Measurements from ENCODE around the gene OR10P1. TPM values are rescaled to one million over a fixed set of nuclear protein-coding genes. Genes with fewer than 3 reads are reported as not detected.

The OR10P1 gene
- total RNA-seq, 2 donors from 2014 or later: not detected

DNA sequence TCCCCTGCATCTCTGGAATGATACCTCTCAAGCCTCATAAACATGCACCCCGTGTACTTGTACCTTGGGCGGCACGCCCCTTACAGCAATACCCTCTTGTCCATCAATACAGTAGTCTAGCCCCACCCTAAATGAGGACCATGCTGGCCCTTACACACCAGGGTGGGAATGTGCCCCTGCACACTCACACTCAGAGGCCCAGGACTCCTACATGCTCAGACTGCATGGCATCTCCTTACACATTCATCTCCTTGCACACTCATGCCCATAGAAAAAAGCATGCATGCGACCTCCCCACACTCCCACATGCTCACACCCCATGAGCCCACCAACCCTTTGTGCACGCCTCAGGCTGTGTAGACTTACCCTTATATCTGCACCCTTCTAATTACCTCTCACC lies 49.0 kb downstream of the OR10P1 start:
- Histone ChIP-seq H3K4me1 (replicated peaks) (no peaks in the 10 kb centered on the region), H3K27ac (no peak overlapping the region), H3K4me3 (no peak overlapping the region), H3K36me3 (no peaks in the 10 kb centered on the region), H3K27me3 (replicated peaks; ENCODE audit: insufficient read depth) (peaks cover 2% of the 10 kb centered on the region), H3K9me3 (no peaks in the 10 kb centered on the region)
- TF ChIP-seq POLR2A (IDR thresholded peaks at IDR 0.05): no peak
- TF ChIP-seq, protein P1, sequence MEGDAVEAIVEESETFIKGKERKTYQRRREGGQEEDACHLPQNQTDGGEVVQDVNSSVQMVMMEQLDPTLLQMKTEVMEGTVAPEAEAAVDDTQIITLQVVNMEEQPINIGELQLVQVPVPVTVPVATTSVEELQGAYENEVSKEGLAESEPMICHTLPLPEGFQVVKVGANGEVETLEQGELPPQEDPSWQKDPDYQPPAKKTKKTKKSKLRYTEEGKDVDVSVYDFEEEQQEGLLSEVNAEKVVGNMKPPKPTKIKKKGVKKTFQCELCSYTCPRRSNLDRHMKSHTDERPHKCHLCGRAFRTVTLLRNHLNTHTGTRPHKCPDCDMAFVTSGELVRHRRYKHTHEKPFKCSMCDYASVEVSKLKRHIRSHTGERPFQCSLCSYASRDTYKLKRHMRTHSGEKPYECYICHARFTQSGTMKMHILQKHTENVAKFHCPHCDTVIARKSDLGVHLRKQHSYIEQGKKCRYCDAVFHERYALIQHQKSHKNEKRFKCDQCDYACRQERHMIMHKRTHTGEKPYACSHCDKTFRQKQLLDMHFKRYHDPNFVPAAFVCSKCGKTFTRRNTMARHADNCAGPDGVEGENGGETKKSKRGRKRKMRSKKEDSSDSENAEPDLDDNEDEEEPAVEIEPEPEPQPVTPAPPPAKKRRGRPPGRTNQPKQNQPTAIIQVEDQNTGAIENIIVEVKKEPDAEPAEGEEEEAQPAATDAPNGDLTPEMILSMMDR (IDR thresholded peaks at IDR 0.05): no peak
- no peak for TF ChIP-seq POLR2AphosphoS5 (IDR thresholded peaks at IDR 0.05)
- intact Hi-C loops (cut with DNase I): no loop called here
- WGBS: 95% methylated on average over 5 of the region's 5 CpGs
- DNase-seq (ENCODE audit: low spot score): no peak

DNA sequence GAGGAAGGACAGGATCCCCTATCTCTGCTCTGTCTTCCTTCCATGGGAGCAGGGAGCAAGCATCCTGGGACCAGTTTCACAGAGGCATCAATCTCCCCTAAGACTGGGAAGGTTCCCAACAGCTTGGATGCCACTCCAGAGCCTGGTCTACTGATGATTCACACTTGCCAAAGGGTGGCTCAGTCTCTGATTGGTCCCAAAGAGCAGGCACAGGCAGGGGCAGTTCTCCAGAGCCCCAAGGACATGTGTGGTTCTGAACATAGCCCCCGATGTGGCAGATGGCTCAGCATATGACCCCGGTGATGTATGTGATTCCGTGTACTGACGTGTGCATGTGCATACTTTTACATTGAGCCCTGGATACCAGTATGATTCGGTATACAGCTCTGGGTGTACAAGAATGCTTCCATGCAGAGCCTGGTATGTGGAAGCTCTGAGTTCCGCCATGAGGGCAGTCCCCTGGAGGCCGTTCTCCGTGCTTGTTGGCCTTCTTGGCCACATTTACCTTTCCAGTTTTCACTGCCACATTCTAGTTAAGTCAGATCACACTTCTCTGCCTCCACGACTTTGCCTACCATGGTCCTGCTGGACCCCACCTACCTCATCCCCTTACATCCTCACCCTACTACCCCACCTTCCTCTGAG lies 49.8 kb downstream of the OR10P1 start:
- TF ChIP-seq POLR2AphosphoS5 (IDR thresholded peaks at IDR 0.05) (no peak), POLR2A (IDR thresholded peaks at IDR 0.05) (no peak)
- TF ChIP-seq, protein P1 (IDR thresholded peaks at IDR 0.05): no peak
- Histone ChIP-seq H3K27ac (no peak overlapping the region), H3K4me3 (no peak overlapping the region), H3K27me3 (replicated peaks; ENCODE audit: insufficient read depth) (peaks cover 2% of the 10 kb centered on the region), H3K9me3 (no peaks in the 10 kb centered on the region), H3K36me3 (no peaks in the 10 kb centered on the region), H3K4me1 (replicated peaks) (no peaks in the 10 kb centered on the region)
- 92% methylated on average over 9 of the region's 9 CpGs for WGBS
- no peak for DNase-seq (ENCODE audit: low spot score)
- intact Hi-C loops (cut with DNase I): no loop called here

Small RNA genes lying within 50 kb of the gene (small RNA-seq; reads per million reads assigned to genes)
- gene AC009779.5: 0 reads per million in 2 donors

Other genes with a start within 250 kb of the OR10P1 start
- gene OR6C65, start 236.4 kb upstream of the OR10P1 start, total RNA-seq: not detected
- not detected for gene OR6C76, start 210.6 kb upstream of the OR10P1 start, total RNA-seq
- gene OR6C2, start 192.8 kb upstream of the OR10P1 start, total RNA-seq: not detected
- gene OR6C70, start 166.8 kb upstream of the OR10P1 start, total RNA-seq: not detected
- not detected for gene OR6C68, start 144.5 kb upstream of the OR10P1 start, total RNA-seq
- not detected for gene OR6C4, start 87.3 kb upstream of the OR10P1 start, total RNA-seq
- not detected for gene OR2AP1, start 64.4 kb upstream of the OR10P1 start, total RNA-seq
- gene ITGA7, start 71.0 kb downstream of the OR10P1 start, total RNA-seq: 10 to 100 TPM; 17.4 to 37.0 TPM
- 100 to 1,000 TPM; 151 to 240 TPM for gene BLOC1S1, start 79.2 kb downstream of the OR10P1 start, total RNA-seq
- 10 to 100 TPM in 1 of 2 donors, 1 to 10 TPM in 1; 5.7 to 12.6 TPM for gene RDH5, start 83.5 kb downstream of the OR10P1 start, total RNA-seq
- 100 to 1,000 TPM; 485 to 585 TPM for gene CD63, start 92.1 kb downstream of the OR10P1 start, total RNA-seq
- 10 to 100 TPM in 1 of 2 donors, 1 to 10 TPM in 1; 4.1 to 10.3 TPM for gene GDF11, start 106.2 kb downstream of the OR10P1 start, total RNA-seq
- gene SARNP, start 180.8 kb downstream of the OR10P1 start, total RNA-seq: 10 to 100 TPM; 65.9 to 75.9 TPM
- gene ORMDL2, start 181.1 kb downstream of the OR10P1 start, total RNA-seq: 10 to 100 TPM; 23.1 to 29.3 TPM
- gene DNAJC14, start 192.7 kb downstream of the OR10P1 start, total RNA-seq: 10 to 100 TPM; 58.0 to 79.6 TPM
- gene MMP19, start 206.0 kb downstream of the OR10P1 start, total RNA-seq: 1 to 10 TPM in 1 of 2 donors, under 1 TPM in 1; 0.46 to 2.6 TPM

All from prostate gland (tissue), 2 donors.